B cell (primary cell): ENCODE data around the gene SLC25A51. TPM values are rescaled to one million over a fixed set of nuclear protein-coding genes. Genes with fewer than 3 reads are reported as not detected.

ENCODE experiments used
- ATAC-seq: fragments of 200-7000 bp; cut with Tn5 transposase; one replicate; pipeline ENCODE4 v1.10.0; 2021; ENCODE audit warnings: low read depth, mild to moderate bottlenecking, moderate number of reproducible peaks, moderate library complexity
- CTCF ChIA-PET: fragments of 350-600 bp; sonication (Branson Sonifier 250); formaldehyde crosslinking; loops from one replicate; lab custom pipeline; 2021; ENCODE audit warnings: antibody characterized with exemption, inconsistent platforms; lab: Charles Lee
- POLR2A ChIA-PET: fragments of 350-600 bp; sonication (Branson Sonifier 250); formaldehyde crosslinking; loops from one replicate; lab custom pipeline; 2021; ENCODE audit warnings: antibody characterized with exemption; lab: Charles Lee
- DNase-seq: peaks from one replicate; pipeline ENCODE4 v3.0.0; 2013
- H2AFZ ChIP-seq: 2 replicates; pipeline ENCODE4 v1.6.1; 2012; ENCODE audit warnings: mild to moderate bottlenecking, low read depth, low read length; ENCODE audit not compliant: insufficient read depth, poor library complexity, severe bottlenecking
- H3K27ac ChIP-seq, 2 donors: 1 replicate in 1 of 2; 2 replicates in 1 of 2; pipeline ENCODE4 v1.5.1; 2012 to 2013; ENCODE audit warnings: low read length in 2 of 2, mild to moderate bottlenecking in 2 of 2, moderate library complexity in 1 of 2
- H3K27me3 ChIP-seq, 4 experiments: fragments of 200-600 bp in 1 of 4; sonication (generic) in 1 of 4; replicated peaks in 1 of 4; 1 replicate in 2 of 4; 2 replicates in 2 of 4; pipeline versions ENCODE4 v1.6.1 to v1.7.0; 2013 to 2016; ENCODE audit warnings: low read length in 3 of 4, mild to moderate bottlenecking in 2 of 4, mixed read lengths in 1 of 4, moderate library complexity in 1 of 4; ENCODE audit not compliant: insufficient read depth in 4 of 4, control insufficient read depth in 3 of 4; ENCODE audit errors: control extremely low read depth in 1 of 4
- H3K36me3 ChIP-seq, 2 experiments: replicated peaks in 1 of 2; 1 replicate in 1 of 2; 2 replicates in 1 of 2; pipeline versions ENCODE4 v1.6.1 to v1.7.1; 2013; ENCODE audit warnings: low read length in 1 of 2; ENCODE audit not compliant: insufficient read depth in 2 of 2, control insufficient read depth in 1 of 2; ENCODE audit errors: control extremely low read depth in 1 of 2, extremely low read depth in 1 of 2
- H3K4me1 ChIP-seq, 2 donors: fragments of 200-600 bp in 1 of 2; sonication (generic) in 1 of 2; 1 replicate in 1 of 2; 2 replicates in 1 of 2; pipeline versions ENCODE4 v1.5.1 to v1.6.1; 2013 to 2017; ENCODE audit warnings: low read length in 2 of 2; ENCODE audit not compliant: control insufficient read depth in 2 of 2, insufficient read depth in 2 of 2
- H3K4me2 ChIP-seq: replicated peaks from 2 replicates; pipeline ENCODE3; 2012; ENCODE audit warnings: mild to moderate bottlenecking, low read depth, low read length; ENCODE audit not compliant: poor library complexity, severe bottlenecking
- H3K4me3 ChIP-seq, 5 experiments: fragments of 200-600 bp in 1 of 5; sonication (generic) in 1 of 5; 1 replicate in 3 of 5; 2 replicates in 2 of 5; pipeline versions ENCODE4 v1.5.1 to v1.7.0; 2011 to 2016; ENCODE audit warnings: low read length in 4 of 5, mild to moderate bottlenecking in 4 of 5, low read depth in 2 of 5, control low read depth in 1 of 5, moderate library complexity in 1 of 5; ENCODE audit not compliant: insufficient read depth in 1 of 5; ENCODE audit errors: control extremely low read depth in 1 of 5, extremely low read depth in 1 of 5
- H3K79me2 ChIP-seq: fragments of 200-600 bp; sonication (generic); one replicate; pipeline ENCODE4 v1.6.0; 2016; ENCODE audit warnings: low read length; ENCODE audit not compliant: control insufficient read depth, insufficient read depth
- H3K9ac ChIP-seq: fragments of 200-600 bp; sonication (generic); 2 replicates; pipeline ENCODE4 v1.6.1; 2017; ENCODE audit warnings: mild to moderate bottlenecking, low read length, moderate library complexity
- H3K9me3 ChIP-seq, 3 donors: one replicate each; pipeline versions ENCODE4 v1.6.1 to v1.7.1; 2013; ENCODE audit warnings: low read length in 2 of 3; ENCODE audit not compliant: control insufficient read depth in 2 of 3, insufficient read depth in 1 of 3; ENCODE audit errors: control extremely low read depth in 1 of 3
- H4K20me1 ChIP-seq: 2 replicates; pipeline ENCODE4 v1.6.0; 2012; ENCODE audit warnings: mild to moderate bottlenecking, low read length; ENCODE audit not compliant: insufficient read depth, control insufficient read depth, poor library complexity, severe bottlenecking
- H3K27ac Mint-ChIP-seq: one replicate; pipeline ENCODE4 v1.8.0; 2021; ENCODE audit warnings: mixed read lengths
- H3K27me3 Mint-ChIP-seq: one replicate; pipeline ENCODE4 v1.8.0; 2021; ENCODE audit warnings: mixed read lengths
- H3K4me1 Mint-ChIP-seq: one replicate; pipeline ENCODE4 v1.8.0; 2021; ENCODE audit warnings: mixed read lengths
- H3K4me3 Mint-ChIP-seq: one replicate; pipeline ENCODE4 v1.8.0; 2021; ENCODE audit warnings: mixed read lengths
- H3K9me3 Mint-ChIP-seq: one replicate; pipeline ENCODE4 v1.8.0; 2022; ENCODE audit warnings: mixed read lengths; ENCODE audit not compliant: insufficient read depth
- EZH2 ChIP-seq: IDR thresholded peaks from 2 replicates; pipeline ENCODE4 v1.6.1; 2012; ENCODE audit warnings: borderline replicate concordance, low read depth, mild to moderate bottlenecking, moderate library complexity, low read length; ENCODE audit not compliant: insufficient read depth, poor library complexity, severe bottlenecking
- WGBS: methylation state at CpG from one replicate; pipeline ENCODE4 v1.1.5; 2013; ENCODE audit warnings: missing lambda C conversion rate; ENCODE audit not compliant: insufficient coverage; 5-methylcytosine and 5-hydroxymethylcytosine counted together
- intact Hi-C: fragments of 100-400 bp; cut with micrococcal nuclease; formaldehyde crosslinking; loops from one replicate; pipeline ENCODE4 v1.10.0; 2022
- polyA plus RNA-seq: library from polyadenylated mRNA; depleted of rRNA; stranded (reverse); fragments of >200 nt; gene quantifications from 2 replicates; pipeline ENCODE4 v1.2.3, GENCODE V29; 2012
- total RNA-seq, 2 donors: library from RNA; stranded (reverse); fragments of 120-200 nt in 1 of 2; gene quantifications; 1 replicate in 1 of 2; 2 replicates in 1 of 2; pipeline versions ENCODE4 v1.2.3 to v1.2.4, GENCODE V29; 2013 to 2022
- TF ChIP-seq, protein P1 (sequence below): fragments of 200-600 bp; IDR thresholded peaks from one replicate; pipeline ENCODE4 v1.8.0; 2022; ENCODE audit warnings: antibody characterized with exemption, mild to moderate bottlenecking

The SLC25A51 gene
- total and polyA plus RNA-seq, 2 donors (not counting 1 experiment from before 2014, with no cell fraction given) = 12.9 to 27.8 TPM

DNA sequence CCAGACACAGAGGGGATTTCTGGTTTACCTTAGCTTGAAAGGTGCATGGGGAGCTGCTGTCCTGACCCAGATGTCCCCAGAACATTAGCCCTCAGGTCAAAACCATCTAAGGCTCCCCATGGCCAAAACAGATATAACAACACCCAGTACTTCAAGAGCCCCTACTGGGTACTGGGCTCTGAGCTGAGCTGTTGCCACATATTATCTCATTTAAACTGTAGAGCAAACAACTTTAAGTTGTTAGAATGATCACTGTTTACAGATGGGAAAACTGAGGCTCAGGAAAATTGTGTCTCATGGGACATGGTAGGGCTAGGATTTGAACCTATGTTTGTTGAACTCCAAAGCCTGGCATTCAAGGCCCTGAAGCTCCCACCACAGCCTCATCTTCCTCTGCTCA, 20.6 kb upstream of the SLC25A51 start:
- no peak overlapping the region for H3K4me3 ChIP-seq
- Mint-ChIP-seq H3K27me3 (peaks cover 3% of the 10 kb centered on the region), H3K4me3 (no peak overlapping the region), H3K27ac (no peak overlapping the region), H3K9me3 (no peaks in the 10 kb centered on the region), H3K4me1 (no peaks in the 10 kb centered on the region)
- TF ChIP-seq, protein P1, sequence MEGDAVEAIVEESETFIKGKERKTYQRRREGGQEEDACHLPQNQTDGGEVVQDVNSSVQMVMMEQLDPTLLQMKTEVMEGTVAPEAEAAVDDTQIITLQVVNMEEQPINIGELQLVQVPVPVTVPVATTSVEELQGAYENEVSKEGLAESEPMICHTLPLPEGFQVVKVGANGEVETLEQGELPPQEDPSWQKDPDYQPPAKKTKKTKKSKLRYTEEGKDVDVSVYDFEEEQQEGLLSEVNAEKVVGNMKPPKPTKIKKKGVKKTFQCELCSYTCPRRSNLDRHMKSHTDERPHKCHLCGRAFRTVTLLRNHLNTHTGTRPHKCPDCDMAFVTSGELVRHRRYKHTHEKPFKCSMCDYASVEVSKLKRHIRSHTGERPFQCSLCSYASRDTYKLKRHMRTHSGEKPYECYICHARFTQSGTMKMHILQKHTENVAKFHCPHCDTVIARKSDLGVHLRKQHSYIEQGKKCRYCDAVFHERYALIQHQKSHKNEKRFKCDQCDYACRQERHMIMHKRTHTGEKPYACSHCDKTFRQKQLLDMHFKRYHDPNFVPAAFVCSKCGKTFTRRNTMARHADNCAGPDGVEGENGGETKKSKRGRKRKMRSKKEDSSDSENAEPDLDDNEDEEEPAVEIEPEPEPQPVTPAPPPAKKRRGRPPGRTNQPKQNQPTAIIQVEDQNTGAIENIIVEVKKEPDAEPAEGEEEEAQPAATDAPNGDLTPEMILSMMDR = no peak
- no peak for TF ChIP-seq EZH2
- POLR2A ChIA-PET = no interaction called here
- DNase-seq (no peak), ATAC-seq (no peak)
- no peak overlapping the region for H2AFZ ChIP-seq
- no peaks in the 10 kb centered on the region for H3K79me2 ChIP-seq
- no peaks in the 10 kb centered on the region for H3K36me3 ChIP-seq
- no peaks in the 10 kb centered on the region for H3K4me1 ChIP-seq
- no peaks in the 10 kb centered on the region for H4K20me1 ChIP-seq
- no peak overlapping the region for H3K27ac ChIP-seq
- H3K4me2 ChIP-seq = no peak overlapping the region
- H3K27me3 ChIP-seq = no peaks in the 10 kb centered on the region
- no peaks in the 10 kb centered on the region for H3K9me3 ChIP-seq
- CTCF ChIA-PET = interaction anchor here (2.1 kb wide), 1 partner anchor 11 kb away, joined by 8 read pairs; no protein-coding TSS in a partner anchor
- intact Hi-C loops = no loop called here
- H3K9ac ChIP-seq = no peak overlapping the region

DNA sequence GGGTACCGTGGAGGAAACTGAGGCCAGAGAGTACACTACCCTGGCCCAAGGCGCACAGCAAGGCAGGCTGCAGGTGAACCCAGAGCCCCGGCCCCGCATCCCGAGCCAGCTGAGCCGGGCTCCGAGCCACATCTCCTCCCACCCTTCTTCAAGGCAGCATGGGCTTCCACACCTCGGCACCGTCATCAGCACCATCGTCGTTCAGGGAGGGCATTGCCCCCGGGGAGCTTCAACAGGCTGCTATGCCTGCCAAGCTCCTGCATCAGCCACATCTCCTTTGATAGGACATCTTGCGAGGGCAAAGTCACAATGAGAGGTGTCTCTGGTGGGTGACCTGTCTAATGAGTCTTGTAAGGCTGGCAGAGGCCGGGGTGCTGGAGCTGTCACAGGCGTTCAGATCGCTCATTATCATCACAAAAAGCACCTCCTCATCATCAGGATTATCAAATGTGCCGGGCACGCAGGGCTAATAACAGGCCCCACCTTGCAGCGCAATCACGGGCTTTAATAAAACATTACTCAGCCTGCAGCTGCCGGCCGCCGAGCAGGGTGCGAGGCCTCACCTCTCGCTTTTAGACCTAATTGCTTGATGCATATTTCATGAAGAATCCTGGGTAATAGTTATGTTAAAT, 20.0 kb upstream of the SLC25A51 start:
- Histone ChIP-seq H3K27me3 (no peaks in the 10 kb centered on the region), H3K9ac (no peak overlapping the region), H3K36me3 (no peaks in the 10 kb centered on the region), H3K4me2 (no peak overlapping the region), H3K79me2 (no peaks in the 10 kb centered on the region), H4K20me1 (no peaks in the 10 kb centered on the region), H3K27ac (no peak overlapping the region), H3K4me3 (no peak overlapping the region), H3K4me1 (no peaks in the 10 kb centered on the region), H2AFZ (no peak overlapping the region), H3K9me3 (no peaks in the 10 kb centered on the region)
- H3K9me3 Mint-ChIP-seq = no peaks in the 10 kb centered on the region
- intact Hi-C loops = no loop called here
- POLR2A ChIA-PET = no interaction called here
- ATAC-seq = no peak
- H3K4me1 Mint-ChIP-seq = no peaks in the 10 kb centered on the region
- no peak for TF ChIP-seq EZH2
- no peak for DNase-seq
- CTCF ChIA-PET = interaction anchor here (2.1 kb wide), 1 partner anchor 10 kb away, joined by 8 read pairs; no protein-coding TSS in a partner anchor
- peaks cover 3% of the 10 kb centered on the region for H3K27me3 Mint-ChIP-seq
- H3K4me3 Mint-ChIP-seq = no peak overlapping the region
- H3K27ac Mint-ChIP-seq = no peak overlapping the region
- WGBS = 97% methylated on average over 19 of the region's 25 CpGs
